Lower leg skin (tissue), 4 donors: ENCODE measurements around the gene GTSE1. TPM values are rescaled to one million over a fixed set of nuclear protein-coding genes. Genes with fewer than 3 reads are reported as not detected.

ENCODE experiments used
- DNase-seq, 2 donors: peaks; one replicate each; pipeline ENCODE4 v3.0.0-alpha.2; 2019; ENCODE audit warnings: low spot score in 2 of 2
- H3K4me3 ChIP-seq: fragments of 200-600 bp; sonication (generic); 2 replicates; pipeline ENCODE4 v1.5.1; 2017; ENCODE audit warnings: mild to moderate bottlenecking, low read depth; ENCODE audit not compliant: poor library complexity, severe bottlenecking
- POLR2A ChIP-seq, 2 donors: fragments of 450-650 bp; IDR thresholded peaks; one replicate each; pipeline ENCODE4 v1.6.1; 2016 to 2017; ENCODE audit warnings: antibody characterized with exemption in 2 of 2, mild to moderate bottlenecking in 1 of 2, moderate library complexity in 1 of 2
- WGBS, 2 donors: methylation state at CpG; one replicate each; pipeline ENCODE4 v1.1.5; 2018; 5-methylcytosine and 5-hydroxymethylcytosine counted together
- intact Hi-C: fragments of 100-400 bp; cut with DNase I; formaldehyde crosslinking; loops from one replicate; pipeline ENCODE4 v1.15.0; 2023; ENCODE audit warnings: low total_unique reads
- total RNA-seq, 4 donors: library from RNA; depleted of rRNA; stranded (reverse); fragments of >200 nt; gene quantifications; one replicate each; pipeline ENCODE4 v1.1.0, GENCODE V29; 2016
- TF ChIP-seq, protein P1 (sequence below), 3 donors: fragments of 450-650 bp; IDR thresholded peaks; one replicate each; pipeline ENCODE4 v1.5.1; 2016; ENCODE audit warnings: antibody characterized with exemption in 3 of 3, mild to moderate bottlenecking in 3 of 3, moderate library complexity in 2 of 3

GTSE1 gene
- total RNA-seq, 4 donors from 2014 or later, result 0.44 to 1.5 (median 0.91) TPM

- H3K4me3 ChIP-seq, result no peak overlapping the region
- TF ChIP-seq, protein P1, sequence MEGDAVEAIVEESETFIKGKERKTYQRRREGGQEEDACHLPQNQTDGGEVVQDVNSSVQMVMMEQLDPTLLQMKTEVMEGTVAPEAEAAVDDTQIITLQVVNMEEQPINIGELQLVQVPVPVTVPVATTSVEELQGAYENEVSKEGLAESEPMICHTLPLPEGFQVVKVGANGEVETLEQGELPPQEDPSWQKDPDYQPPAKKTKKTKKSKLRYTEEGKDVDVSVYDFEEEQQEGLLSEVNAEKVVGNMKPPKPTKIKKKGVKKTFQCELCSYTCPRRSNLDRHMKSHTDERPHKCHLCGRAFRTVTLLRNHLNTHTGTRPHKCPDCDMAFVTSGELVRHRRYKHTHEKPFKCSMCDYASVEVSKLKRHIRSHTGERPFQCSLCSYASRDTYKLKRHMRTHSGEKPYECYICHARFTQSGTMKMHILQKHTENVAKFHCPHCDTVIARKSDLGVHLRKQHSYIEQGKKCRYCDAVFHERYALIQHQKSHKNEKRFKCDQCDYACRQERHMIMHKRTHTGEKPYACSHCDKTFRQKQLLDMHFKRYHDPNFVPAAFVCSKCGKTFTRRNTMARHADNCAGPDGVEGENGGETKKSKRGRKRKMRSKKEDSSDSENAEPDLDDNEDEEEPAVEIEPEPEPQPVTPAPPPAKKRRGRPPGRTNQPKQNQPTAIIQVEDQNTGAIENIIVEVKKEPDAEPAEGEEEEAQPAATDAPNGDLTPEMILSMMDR (IDR thresholded peaks at IDR 0.05), result no peak
- TF ChIP-seq POLR2A (IDR thresholded peaks at IDR 0.05), result no peak
- intact Hi-C loops, result no loop called here
- WGBS, 2 donors, result 84 to 89% methylated on average over 22 of the region's 23 CpGs
- DNase-seq, result no peak
Observed at GRCh38 chr22:46290843-46291785, 5.6 kb upstream of the GTSE1 start.

DNA sequence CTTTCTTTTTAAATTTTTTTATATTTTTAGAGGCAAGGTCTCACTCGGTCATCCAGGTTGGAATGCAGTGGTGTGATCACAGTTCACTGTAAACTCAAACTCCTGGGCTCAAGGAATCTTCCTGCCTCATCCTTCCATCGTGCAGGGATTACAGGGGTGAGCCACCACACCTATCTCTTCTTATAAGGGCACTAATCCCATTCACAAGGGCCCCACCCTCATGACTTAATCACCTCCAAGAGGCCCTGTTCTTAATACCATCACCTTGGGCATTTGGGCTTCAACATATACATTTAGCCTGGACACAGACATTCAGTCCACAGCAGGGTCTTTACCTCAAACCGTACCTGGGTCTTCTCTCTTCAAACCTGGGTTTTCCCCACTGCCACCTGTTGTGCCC lies 4.5 kb upstream of the GTSE1 start:
- WGBS, 2 donors, result 88 to 95% methylated on average over 3 of the region's 3 CpGs
- TF ChIP-seq, protein P1 (IDR thresholded peaks at IDR 0.05), result no peak
- TF ChIP-seq POLR2A (IDR thresholded peaks at IDR 0.05), result no peak
- intact Hi-C loops, result no loop called here
- DNase-seq, result no peak
- H3K4me3 ChIP-seq, result no peak overlapping the region

DNA sequence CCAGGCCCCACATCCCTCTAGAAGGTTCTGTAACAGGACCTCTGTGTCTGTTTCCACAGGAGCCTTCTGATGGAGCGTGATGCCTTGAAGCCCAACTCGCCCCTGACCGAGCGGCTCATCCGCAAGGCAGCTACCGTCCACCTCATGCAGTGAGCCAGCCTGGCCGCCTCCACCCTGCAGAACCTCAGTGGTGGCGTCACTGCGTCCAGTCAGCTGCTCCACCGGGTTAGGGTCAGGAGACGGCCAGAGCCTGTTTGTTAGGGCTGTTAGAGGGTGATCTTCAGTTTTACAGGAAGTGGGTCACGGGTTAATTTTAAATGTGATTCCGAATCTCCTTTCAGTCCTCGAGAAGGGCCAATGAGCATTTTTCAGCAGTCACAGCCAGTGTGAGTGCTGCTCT lies 3.9 kb upstream of the GTSE1 start:
- H3K4me3 ChIP-seq, result no peak overlapping the region
- no peak for DNase-seq
- no peak for TF ChIP-seq POLR2A (IDR thresholded peaks at IDR 0.05)
- TF ChIP-seq, protein P1 (IDR thresholded peaks at IDR 0.05), result no peak
- WGBS, 2 donors, result 80 to 89% methylated on average over 6 to 14 of the region's 14 CpGs
- intact Hi-C loops, result no loop called here

DNA sequence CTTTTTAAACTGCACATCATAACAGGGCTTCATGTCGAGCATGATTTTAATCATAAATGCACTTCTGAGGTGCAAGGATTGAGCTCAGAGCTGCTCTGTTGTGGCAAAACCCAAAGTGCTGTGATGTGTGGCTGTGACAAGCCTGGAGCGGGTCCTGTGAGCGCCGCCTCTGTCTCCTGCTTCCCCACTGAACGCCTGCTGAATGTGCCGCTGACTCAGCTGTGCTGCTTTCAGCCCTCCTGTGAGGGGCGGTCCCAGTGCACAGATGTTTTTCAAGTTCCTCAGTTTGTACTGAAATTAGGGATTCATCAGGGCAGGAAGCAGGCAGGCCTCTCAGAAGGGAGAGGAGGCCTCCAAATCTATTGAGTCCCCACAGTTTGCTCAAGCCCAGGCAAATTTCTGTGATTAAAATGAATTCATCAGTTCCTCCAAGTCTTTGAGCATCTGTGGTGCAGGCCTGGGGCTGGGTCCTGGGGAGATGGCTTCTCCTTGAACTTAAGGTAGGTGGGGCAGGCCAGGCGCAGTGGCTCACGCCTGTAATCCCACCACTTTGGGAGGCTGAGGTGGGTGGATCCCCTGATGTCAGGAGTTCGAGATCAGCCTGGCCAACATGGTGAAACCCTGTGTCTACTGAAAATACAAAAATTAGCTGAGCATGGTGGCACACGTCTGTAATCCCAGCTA lies 3.0 kb upstream of the GTSE1 start:
- TF ChIP-seq, protein P1 (IDR thresholded peaks at IDR 0.05), result no peak
- no peak for TF ChIP-seq POLR2A (IDR thresholded peaks at IDR 0.05)
- peak in 1 of 2 donors; percentile 60 for DNase-seq
- intact Hi-C loops, result no loop called here
- H3K4me3 ChIP-seq, result no peak overlapping the region
- WGBS, 2 donors, result 71 to 72% methylated on average over 10 to 11 of the region's 11 CpGs

GRCh38 chr22:46294784-46295183 lies 1.9 kb upstream of the GTSE1 start:
- WGBS, 2 donors, result 93 to 96% methylated on average over 2 of the region's 2 CpGs
- intact Hi-C loops, result no loop called here
- H3K4me3 ChIP-seq, result no peak overlapping the region
- DNase-seq, result no peak
- TF ChIP-seq POLR2A (IDR thresholded peaks at IDR 0.05), result no peak
- TF ChIP-seq, protein P1 (IDR thresholded peaks at IDR 0.05), result no peak
